H1 (cell line): Measurements from ENCODE around the gene LPAR2. TPM values are rescaled to one million over a fixed set of nuclear protein-coding genes. Genes with fewer than 3 reads are reported as not detected.

Experiments used
- CTCF ChIA-PET: fragments of 300-600 bp; sonication (Branson Sonifier 250); formaldehyde crosslinking; loops from one replicate; lab custom pipeline; 2021; ENCODE audit not compliant: partially characterized antibody; lab: Charles Lee
- POLR2A ChIA-PET: fragments of 300-600 bp; sonication (Branson Sonifier 250); formaldehyde crosslinking; loops from one replicate; lab custom pipeline; 2021; ENCODE audit warnings: inconsistent platforms; ENCODE audit not compliant: partially characterized antibody; lab: Charles Lee
- DNase-seq, 2 experiments: peaks; one replicate each; pipeline versions ENCODE4 v3.0.0 to v3.0.0-alpha.2; 2010 to 2022; ENCODE audit warnings: low spot score in 2 of 2, low read depth in 1 of 2, mixed read lengths in 1 of 2
- FAIRE-seq: peaks from 2 replicates; lab custom pipeline; 2011; peaks lifted over from hg19 to GRCh38; lab: Jason Lieb, UNC
- H2AFZ ChIP-seq: 2 replicates; pipeline ENCODE4 v1.8.1; 2012; ENCODE audit warnings: low read length, inconsistent platforms
- H2AK5ac ChIP-seq: 2 replicates; pipeline ENCODE4 v1.6.1; 2013; ENCODE audit warnings: low read depth, low read length
- H2BK120ac ChIP-seq: replicated peaks from 2 replicates; pipeline ENCODE3; 2013; ENCODE audit warnings: low read depth, low read length, inconsistent platforms
- H2BK12ac ChIP-seq: 2 replicates; pipeline ENCODE4 v1.6.1; 2013; ENCODE audit warnings: low read depth, low read length
- H2BK15ac ChIP-seq: 2 replicates; pipeline ENCODE4 v1.6.1; 2013; ENCODE audit warnings: low read length
- H2BK20ac ChIP-seq: 2 replicates; pipeline ENCODE4 v1.6.1; 2013; ENCODE audit warnings: low read length
- H2BK5ac ChIP-seq: 2 replicates; pipeline ENCODE4 v1.6.1; 2013; ENCODE audit warnings: low read depth, low read length
- H3K14ac ChIP-seq: 2 replicates; pipeline ENCODE4 v1.6.1; 2013; ENCODE audit warnings: inconsistent platforms; ENCODE audit not compliant: insufficient read length
- H3K18ac ChIP-seq: 2 replicates; pipeline ENCODE4 v1.6.1; 2013; ENCODE audit warnings: low read length; ENCODE audit errors: extremely low read depth
- H3K23ac ChIP-seq: 2 replicates; pipeline ENCODE4 v1.6.1; 2013; ENCODE audit warnings: inconsistent platforms; ENCODE audit not compliant: insufficient read length
- H3K23me2 ChIP-seq: 2 replicates; pipeline ENCODE4 v1.6.1; 2013; ENCODE audit warnings: low read depth, low read length
- H3K27ac ChIP-seq: 2 replicates; pipeline ENCODE4 v1.6.1; 2011; ENCODE audit warnings: low read depth, low read length, inconsistent platforms
- H3K27me3 ChIP-seq, 4 experiments: replicated peaks in 1 of 4; 1 replicate in 1 of 4; 2 replicates in 3 of 4; pipeline versions ENCODE4 v1.6.1 to v1.8.1; 2011 to 2013; ENCODE audit warnings: low read length in 3 of 4, mild to moderate bottlenecking in 3 of 4, inconsistent platforms in 2 of 4, mixed read lengths in 2 of 4, moderate library complexity in 1 of 4; ENCODE audit not compliant: control insufficient read depth in 3 of 4, insufficient read depth in 3 of 4; ENCODE audit errors: extremely low read depth in 1 of 4
- H3K36me3 ChIP-seq, 4 experiments: 2 replicates each; pipeline versions ENCODE4 v1.6.1 to v1.8.1; 2011 to 2013; ENCODE audit warnings: mild to moderate bottlenecking in 4 of 4, low read length in 3 of 4, moderate library complexity in 2 of 4, control low read depth in 1 of 4, inconsistent platforms in 1 of 4; ENCODE audit not compliant: insufficient read depth in 4 of 4, control insufficient read depth in 2 of 4
- H3K4ac ChIP-seq: replicated peaks from 2 replicates; pipeline ENCODE3; 2013; ENCODE audit warnings: low read length, low read depth, mixed read lengths, inconsistent platforms; ENCODE audit not compliant: insufficient read length
- H3K4me1 ChIP-seq, 4 experiments: replicated peaks in 1 of 4; 1 replicate in 1 of 4; 2 replicates in 3 of 4; pipeline versions ENCODE4 v1.6.1 to v1.8.1; 2011 to 2013; ENCODE audit warnings: low read length in 3 of 4, inconsistent platforms in 2 of 4, mixed read lengths in 1 of 4; ENCODE audit not compliant: insufficient read depth in 4 of 4, control insufficient read depth in 3 of 4
- H3K4me2 ChIP-seq, 2 experiments: 2 replicates each; pipeline versions ENCODE4 v1.6.1 to v1.8.1; 2011 to 2013; ENCODE audit warnings: low read depth in 2 of 2, low read length in 2 of 2, control low read depth in 1 of 2, inconsistent platforms in 1 of 2, mild to moderate bottlenecking in 1 of 2; ENCODE audit not compliant: insufficient read depth in 1 of 2
- H3K4me3 ChIP-seq, 4 experiments: fragments of 200-600, 300-600 bp in 1 of 4; sonication (generic), shearing (Covaris generic), sonication (Bioruptor Twin) in 1 of 4; 2 replicates each; pipeline versions ENCODE4 v1.5.1 to v1.8.1; 2011 to 2016; ENCODE audit warnings: low read length in 4 of 4, low read depth in 3 of 4, control low read depth in 2 of 4, inconsistent platforms in 2 of 4, mild to moderate bottlenecking in 2 of 4, mixed read lengths in 1 of 4, moderate library complexity in 1 of 4; ENCODE audit not compliant: insufficient read depth in 2 of 4; ENCODE audit errors: extremely low read depth in 1 of 4
- H3K56ac ChIP-seq: replicated peaks from 2 replicates; pipeline ENCODE3; 2013; ENCODE audit warnings: low read depth, mild to moderate bottlenecking, mixed read lengths, low read length, inconsistent platforms; ENCODE audit not compliant: insufficient read length
- H3K79me1 ChIP-seq: 2 replicates; pipeline ENCODE4 v1.6.1; 2013; ENCODE audit warnings: low read depth, low read length, control low read depth
- H3K79me2 ChIP-seq, 2 experiments: 2 replicates each; pipeline versions ENCODE4 v1.6.1 to v1.8.1; 2012 to 2013; ENCODE audit warnings: low read length in 2 of 2, mild to moderate bottlenecking in 2 of 2, inconsistent platforms in 1 of 2; ENCODE audit not compliant: insufficient read depth in 2 of 2, control insufficient read depth in 1 of 2
- H3K9ac ChIP-seq, 4 experiments: replicated peaks in 1 of 4; 1 replicate in 1 of 4; 2 replicates in 3 of 4; pipeline versions ENCODE4 v1.6.1 to v1.8.1; 2011 to 2013; ENCODE audit warnings: low read depth in 3 of 4, low read length in 3 of 4, control low read depth in 2 of 4, mild to moderate bottlenecking in 2 of 4, moderate library complexity in 2 of 4, inconsistent platforms in 1 of 4; ENCODE audit errors: extremely low read depth in 1 of 4
- H3K9me3 ChIP-seq, 2 experiments: 2 replicates each; pipeline versions ENCODE4 v1.6.1 to v1.8.1; 2012 to 2013; ENCODE audit warnings: mild to moderate bottlenecking in 2 of 2, moderate library complexity in 2 of 2, control low read depth in 1 of 2, inconsistent platforms in 1 of 2, low read depth in 1 of 2, low read length in 1 of 2, mixed read lengths in 1 of 2; ENCODE audit not compliant: insufficient read depth in 2 of 2
- H4K20me1 ChIP-seq, 2 experiments: replicated peaks in 1 of 2; 2 replicates each; pipeline versions ENCODE3 to v1.8.1; 2011 to 2013; ENCODE audit warnings: inconsistent platforms in 2 of 2, low read length in 2 of 2, mild to moderate bottlenecking in 1 of 2; ENCODE audit not compliant: insufficient read depth in 2 of 2, control insufficient read depth in 1 of 2
- H4K5ac ChIP-seq: 2 replicates; pipeline ENCODE4 v1.6.1; 2013; ENCODE audit warnings: low read length, low read depth, mixed read lengths, inconsistent platforms; ENCODE audit not compliant: insufficient read length
- H4K8ac ChIP-seq: 2 replicates; pipeline ENCODE4 v1.8.0; 2013; ENCODE audit warnings: mild to moderate bottlenecking, moderate library complexity, low read length, inconsistent platforms; ENCODE audit not compliant: insufficient read depth; ENCODE audit errors: extremely low read depth
- H4K91ac ChIP-seq: replicated peaks from 2 replicates; pipeline ENCODE3; 2013; ENCODE audit warnings: low read length, mixed read lengths, inconsistent platforms; ENCODE audit not compliant: insufficient read length
- CHD1 ChIP-seq: IDR thresholded peaks from 2 replicates; pipeline ENCODE4 v1.6.1; 2012; ENCODE audit warnings: low read depth, low read length, improper control_type of control experiment
- FOSL1 ChIP-seq: IDR thresholded peaks from 2 replicates; pipeline ENCODE4 v1.6.1; 2011; ENCODE audit warnings: mild to moderate bottlenecking, low read depth, low read length, moderate library complexity; ENCODE audit not compliant: insufficient read depth
- HDAC2 ChIP-seq, 2 experiments: fragments of 300-600 bp in 1 of 2; sonication (generic) in 1 of 2; IDR thresholded peaks; 2 replicates each; pipeline ENCODE4 v1.6.1; 2011 to 2012; ENCODE audit warnings: low read depth in 2 of 2, low read length in 2 of 2, mild to moderate bottlenecking in 2 of 2, moderate library complexity in 2 of 2, borderline replicate concordance in 1 of 2, inconsistent platforms in 1 of 2
- HDAC6 ChIP-seq: IDR thresholded peaks from one replicate; pipeline ENCODE4 v1.7.1; 2012; ENCODE audit warnings: low read depth, mild to moderate bottlenecking, inconsistent platforms, low read length, moderate library complexity
- JUN ChIP-seq: IDR thresholded peaks from 2 replicates; pipeline ENCODE4 v1.6.1; 2011; ENCODE audit warnings: low read depth, mild to moderate bottlenecking, improper control_type of control experiment, low read length
- NANOG ChIP-seq: IDR thresholded peaks from 2 replicates; pipeline ENCODE4 v1.6.1; 2011; ENCODE audit warnings: low read length, low read depth, mild to moderate bottlenecking, inconsistent platforms; ENCODE audit not compliant: insufficient read depth, poor library complexity, severe bottlenecking
- NRF1 ChIP-seq: IDR thresholded peaks from 2 replicates; pipeline ENCODE4 v1.6.1; 2011; ENCODE audit warnings: mild to moderate bottlenecking, low read depth, low read length, improper control_type of control experiment
- POLR2A ChIP-seq, 2 experiments: IDR thresholded peaks; 1 replicate in 1 of 2; 2 replicates in 1 of 2; pipeline ENCODE4 v1.6.1; 2011; ENCODE audit warnings: low read depth in 2 of 2, low read length in 2 of 2, mild to moderate bottlenecking in 2 of 2; ENCODE audit errors: control extremely low read depth in 1 of 2
- POU5F1 ChIP-seq: IDR thresholded peaks from 2 replicates; pipeline ENCODE4 v1.6.1; 2011; ENCODE audit warnings: low read depth, mild to moderate bottlenecking, low read length, moderate library complexity
- TAF1 ChIP-seq: IDR thresholded peaks from 2 replicates; pipeline ENCODE4 v1.6.1; 2011; ENCODE audit warnings: mild to moderate bottlenecking, low read depth, low read length
- TAF7 ChIP-seq: optimal IDR thresholded peaks from 2 replicates; pipeline ENCODE3; 2011; ENCODE audit warnings: low read depth, mild to moderate bottlenecking, inconsistent platforms, low read length, moderate library complexity, borderline replicate concordance
- TBP ChIP-seq: IDR thresholded peaks from 2 replicates; pipeline ENCODE4 v1.6.1; 2011; ENCODE audit warnings: low read depth, low read length, improper control_type of control experiment
- WGBS, 2 experiments: shearing (Covaris generic) in 1 of 2; methylation state at CpG; one replicate each; pipeline versions ENCODE4 v1.1.6 to v1.1.7; 2013 to 2015; ENCODE audit warnings: low lambda C conversion rate in 2 of 2, mixed read lengths in 2 of 2, inconsistent platforms in 1 of 2, low coverage in 1 of 2, missing lambda C conversion rate in 1 of 2; ENCODE audit not compliant: insufficient replicate concordance in 2 of 2, insufficient coverage in 1 of 2, insufficient read length in 1 of 2; ENCODE audit errors: extremely low coverage in 1 of 2, missing lambda C conversion rate in 1 of 2; 5-methylcytosine and 5-hydroxymethylcytosine counted together
- polyA plus RNA-seq, 7 experiments: library from polyadenylated mRNA; depleted of rRNA in 3 of 7; stranded (reverse) in 5 of 7; unstranded in 2 of 7; fragments of >200 nt in 5 of 7; fragments of 200-250 nt in 2 of 7; gene quantifications; 1 replicate in 5 of 7; 2 replicates in 1 of 7; 4 replicates in 1 of 7; pipeline versions ENCODE4 v1.2.1 to v1.2.3, GENCODE V29; 2011 to 2013; ENCODE audit warnings: missing spikeins in 2 of 7, mixed read lengths in 2 of 7
- total RNA-seq: library from RNA; stranded (reverse); fragmentation: NEBNext Ultra II Directional; extraction: Animal tissue kit (Norgen Biotek cat#: 25700); gene quantifications from 2 replicates; pipeline ENCODE4 v1.2.1, GENCODE V29; 2021

The LPAR2 gene
- total and polyA plus RNA-seq, 2 of the 8 experiments (the other 6 are each of a cell fraction or from before 2014, with no cell fraction given), result 47.6 to 70.2 TPM

DNA sequence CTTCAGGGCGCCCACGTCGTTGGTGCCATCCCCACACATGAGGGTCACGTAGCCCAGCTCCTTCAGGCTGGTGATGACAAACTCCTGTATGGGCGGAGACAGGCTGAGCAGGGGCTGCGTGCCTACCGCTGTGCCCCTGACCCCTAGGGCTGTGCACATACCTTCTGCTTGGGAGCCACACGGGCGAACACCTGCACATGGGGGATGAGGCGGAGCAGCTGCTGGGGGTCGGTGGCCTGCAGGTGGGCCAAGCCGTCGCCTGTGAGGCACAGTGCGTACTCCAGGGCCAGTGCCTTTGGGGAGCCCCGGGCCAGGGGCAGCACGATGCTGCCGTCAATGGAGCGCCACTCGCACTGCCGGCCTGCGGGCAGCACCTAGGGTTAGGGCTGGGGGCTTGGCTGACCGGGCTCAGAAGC lies 21.6 kb upstream of the LPAR2 start:
- H3K9me3 ChIP-seq, result no peaks in the 10 kb centered on the region
- H3K4me1 ChIP-seq, result no peaks in the 10 kb centered on the region
- no peak overlapping the region for H3K9ac ChIP-seq
- H4K91ac ChIP-seq, result no peak overlapping the region
- H3K56ac ChIP-seq, result no peak overlapping the region
- FAIRE-seq (no peak), DNase-seq (no peak)
- H3K23ac ChIP-seq, result no peak overlapping the region
- no peak overlapping the region for H3K4ac ChIP-seq
- H3K27me3 ChIP-seq, result no peaks in the 10 kb centered on the region
- H4K20me1 ChIP-seq, result peaks cover 7 to 19% of the 10 kb centered on the region in 2 experiments
- POLR2A ChIA-PET, result interaction anchor here (0.6 to 2.0 kb wide), 8 partner anchors 8 to 139 kb away, joined by 3 to 5 read pairs (median 3); no protein-coding TSS in a partner anchor
- no peak overlapping the region for H4K8ac ChIP-seq
- H2BK5ac ChIP-seq, result no peak overlapping the region
- H3K27ac ChIP-seq, result no peak overlapping the region
- no peaks in the 10 kb centered on the region for H3K23me2 ChIP-seq
- no peak overlapping the region for H2AFZ ChIP-seq
- no peak overlapping the region for H2BK120ac ChIP-seq
- no peak overlapping the region for H2BK12ac ChIP-seq
- H2AK5ac ChIP-seq, result no peak overlapping the region
- no peak overlapping the region for H3K14ac ChIP-seq
- H4K5ac ChIP-seq, result no peak overlapping the region
- 0 out of 2 replicates have a peak, but pooled peaks cover 2% of the 10 kb centered on the region for H3K79me1 ChIP-seq
- H2BK20ac ChIP-seq, result no peak overlapping the region
- H3K4me2 ChIP-seq, result no peak overlapping the region
- 95% methylated on average over 21 of the region's 22 CpGs; no CpG with 5 or more reads in 1 of the 2 experiments for WGBS, 2 experiments
- no peak overlapping the region for H3K4me3 ChIP-seq
- CTCF ChIA-PET, result interaction anchor here (5.7 kb wide), 1 partner anchor 96 kb away, joined by 38 read pairs; no protein-coding TSS in a partner anchor
- peaks cover 36 to 83% (median 64%) of the 10 kb centered on the region in 4 experiments for H3K36me3 ChIP-seq
- TF ChIP-seq HDAC6 (no peak), NANOG (no peak), TBP (no peak), TAF7 (no peak), CHD1 (no peak), JUN (no peak), HDAC2 (IDR thresholded peaks at IDR 0.05; ENCODE audit: borderline replicate concordance in 1 of 2, low read depth in 2 of 2, low read length in 2 of 2) (no peak), FOSL1 (no peak), TAF1 (no peak), POLR2A (IDR thresholded peaks at IDR 0.05; ENCODE audit: control extremely low read depth in 1 of 2, low read depth in 2 of 2, low read length in 2 of 2) (no peak), NRF1 (no peak), POU5F1 (no peak)
- TF ChIP-seq, all 59 proteins: peak for 0
- H3K18ac ChIP-seq, result no peak overlapping the region
- H3K79me2 ChIP-seq, result no peaks in the 10 kb centered on the region
- no peak overlapping the region for H2BK15ac ChIP-seq
